Cerebellar cortex (tissue), 1 donor: ENCODE measurements around the gene CCT2.

ENCODE experiments used
- DNase-seq: peaks from one replicate; pipeline ENCODE4 v3.0.0-alpha.2; 2015; ENCODE audit warnings: low spot score

Gene CCT2

DNA sequence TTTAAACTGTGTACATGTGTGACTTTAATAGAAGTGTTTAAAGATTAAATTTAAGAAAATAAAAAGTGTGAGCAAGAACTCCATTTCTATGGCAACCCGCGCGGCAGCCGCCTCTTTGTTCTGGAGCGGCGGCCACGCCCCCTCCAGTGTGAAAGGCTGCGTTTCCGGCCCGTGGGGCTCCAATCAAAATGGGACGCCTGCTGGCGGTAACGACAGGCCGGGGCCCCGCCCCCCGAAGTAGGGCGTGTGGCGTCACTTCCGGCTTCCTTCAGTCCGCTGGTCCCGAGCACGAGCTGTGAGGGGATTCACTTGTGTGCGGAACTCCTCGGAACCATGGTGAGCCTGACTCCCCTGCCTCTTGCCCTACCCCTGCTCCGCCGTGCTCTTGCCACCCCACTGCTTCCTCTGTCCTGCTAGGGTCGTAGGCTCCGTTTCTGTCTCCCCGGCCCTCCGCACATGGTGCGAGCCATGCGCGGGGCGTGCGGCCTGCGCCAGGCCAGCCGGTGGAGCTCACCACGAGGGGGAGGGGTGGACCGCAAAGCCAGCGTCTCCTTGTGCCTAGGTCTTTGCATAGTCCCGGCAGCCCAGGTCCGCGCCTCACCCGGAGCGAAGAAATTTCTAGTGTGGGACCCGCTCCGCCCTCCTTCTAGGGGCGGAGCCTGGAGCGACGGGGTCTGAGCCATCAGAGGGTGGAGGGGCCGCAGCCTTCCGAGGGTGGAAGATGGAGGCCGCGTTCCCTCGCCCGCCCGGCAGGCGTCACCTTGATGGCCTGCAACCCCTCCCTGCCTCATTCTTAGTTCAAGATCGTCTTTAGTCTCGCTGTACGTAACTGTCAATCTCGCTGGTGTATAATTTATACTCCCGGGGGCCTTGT, at the start of gene CCT2:
Gene CCT2, plus strand, starts transcription at position 271 of the 874 bp plus-strand sequence. Its CDS starts 63 bp downstream, at position 334.
- DNase-seq: peak; percentile 97

DNA sequence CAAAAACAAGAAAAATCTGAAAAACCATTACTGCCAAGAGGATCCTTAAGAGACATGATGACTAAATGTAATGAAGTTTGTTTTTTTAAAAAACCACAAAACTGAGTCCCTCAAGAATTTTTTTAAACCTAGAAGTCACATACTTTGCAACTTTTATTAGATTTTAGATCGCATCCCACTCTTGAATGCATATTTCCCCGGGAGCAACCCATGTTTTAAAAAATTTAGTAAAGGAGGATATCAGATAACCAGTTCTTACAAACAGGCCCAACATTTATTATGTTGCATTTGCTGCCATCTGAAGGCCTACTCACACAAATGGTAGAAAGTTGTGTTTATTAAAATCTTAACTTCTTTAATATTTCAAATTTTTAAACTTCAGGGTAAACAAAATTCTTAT, 44.3 kb upstream of the CCT2 start:
- DNase-seq: no peak

DNA sequence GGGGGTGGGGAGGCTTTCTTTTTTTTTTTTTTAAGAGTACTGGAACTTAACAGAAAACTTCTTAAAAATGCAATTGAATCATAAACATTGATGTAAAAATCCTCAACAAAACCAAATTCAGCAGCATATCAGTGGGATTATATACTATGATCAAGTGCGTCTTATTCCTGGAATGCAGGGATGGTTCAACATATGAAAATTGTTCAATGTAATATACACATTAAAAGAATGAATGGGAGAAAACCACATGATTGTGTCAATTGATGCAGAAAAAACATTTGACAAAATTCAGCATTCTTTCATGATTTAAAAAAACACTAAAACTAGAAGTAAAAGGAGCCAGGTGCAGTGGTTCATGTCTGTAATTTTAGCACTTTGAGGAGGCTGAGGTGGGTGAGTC, 41.2 kb upstream of the CCT2 start:
- DNase-seq: no peak

DNA sequence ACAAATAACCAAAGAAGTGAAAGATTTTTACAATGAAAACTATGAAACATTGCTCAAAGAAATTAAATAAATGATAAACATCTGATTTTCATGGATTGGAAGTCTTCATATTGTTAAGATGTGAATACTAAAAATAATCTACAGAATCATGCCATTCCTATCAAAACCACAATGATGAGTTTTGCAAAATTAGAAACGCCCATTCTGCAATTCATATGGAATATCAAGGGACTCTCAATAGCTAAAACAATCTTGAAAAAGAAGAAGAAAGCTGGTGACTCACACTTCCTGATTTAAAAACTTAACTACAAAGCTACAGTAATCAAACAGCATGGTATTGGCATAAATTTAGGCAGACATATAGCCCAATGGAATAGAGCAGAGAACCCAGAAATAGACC, 40.2 kb upstream of the CCT2 start:
- no peak for DNase-seq

DNA sequence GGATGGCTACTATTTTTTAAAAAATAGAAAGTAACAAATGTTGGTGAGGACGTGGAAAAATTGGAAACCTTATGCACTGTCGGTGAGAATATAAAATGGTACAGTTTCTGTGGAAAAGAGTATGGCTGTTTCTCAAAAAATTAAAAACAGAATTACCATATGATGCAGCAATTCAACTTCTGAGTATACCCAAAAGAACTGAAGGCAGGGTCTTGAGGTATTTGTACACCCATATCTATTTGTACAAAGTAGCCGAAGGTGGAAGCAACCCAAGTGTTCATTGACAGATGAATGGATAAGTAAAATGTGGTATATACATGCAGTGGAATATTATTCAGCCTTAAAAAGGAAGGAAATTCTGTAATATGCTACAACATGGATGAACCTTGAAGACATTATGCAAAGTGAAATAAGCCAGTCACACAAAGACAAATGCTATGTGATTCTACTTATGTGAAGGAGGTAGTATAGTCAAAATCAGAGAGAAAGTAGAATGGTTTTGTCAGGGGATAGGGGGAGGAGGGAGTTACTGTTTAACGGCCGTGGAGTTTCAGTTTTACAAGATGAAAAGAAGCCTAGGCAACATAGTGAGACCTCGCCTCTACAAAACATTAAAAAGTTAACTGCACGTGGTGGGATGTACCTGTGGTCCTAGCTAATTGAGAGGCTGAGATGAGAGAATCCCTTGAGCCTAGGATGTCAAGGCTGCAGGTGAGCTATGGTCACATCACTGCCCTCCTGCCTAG, 38.4 kb upstream of the CCT2 start:
- no peak for DNase-seq

DNA sequence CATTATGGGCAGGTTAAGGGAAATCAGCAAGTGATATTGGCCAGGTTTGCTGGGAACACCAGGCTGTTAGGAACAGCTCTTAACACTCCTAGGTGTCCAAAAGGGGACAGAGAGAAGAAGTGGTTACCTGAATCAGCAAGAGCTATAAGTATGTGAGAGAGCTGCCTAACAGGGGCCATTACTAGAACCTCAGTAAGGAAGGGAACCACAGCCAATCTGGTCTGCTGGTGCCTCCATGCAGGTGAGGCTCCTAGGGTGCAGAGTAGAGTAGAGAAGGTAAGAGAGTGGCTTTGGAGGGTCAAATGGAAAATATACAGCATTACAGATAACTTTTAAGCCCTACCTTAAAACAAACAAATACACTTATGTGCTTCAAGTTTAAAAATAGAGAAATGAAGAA, 36.6 kb upstream of the CCT2 start:
- no peak for DNase-seq

DNA sequence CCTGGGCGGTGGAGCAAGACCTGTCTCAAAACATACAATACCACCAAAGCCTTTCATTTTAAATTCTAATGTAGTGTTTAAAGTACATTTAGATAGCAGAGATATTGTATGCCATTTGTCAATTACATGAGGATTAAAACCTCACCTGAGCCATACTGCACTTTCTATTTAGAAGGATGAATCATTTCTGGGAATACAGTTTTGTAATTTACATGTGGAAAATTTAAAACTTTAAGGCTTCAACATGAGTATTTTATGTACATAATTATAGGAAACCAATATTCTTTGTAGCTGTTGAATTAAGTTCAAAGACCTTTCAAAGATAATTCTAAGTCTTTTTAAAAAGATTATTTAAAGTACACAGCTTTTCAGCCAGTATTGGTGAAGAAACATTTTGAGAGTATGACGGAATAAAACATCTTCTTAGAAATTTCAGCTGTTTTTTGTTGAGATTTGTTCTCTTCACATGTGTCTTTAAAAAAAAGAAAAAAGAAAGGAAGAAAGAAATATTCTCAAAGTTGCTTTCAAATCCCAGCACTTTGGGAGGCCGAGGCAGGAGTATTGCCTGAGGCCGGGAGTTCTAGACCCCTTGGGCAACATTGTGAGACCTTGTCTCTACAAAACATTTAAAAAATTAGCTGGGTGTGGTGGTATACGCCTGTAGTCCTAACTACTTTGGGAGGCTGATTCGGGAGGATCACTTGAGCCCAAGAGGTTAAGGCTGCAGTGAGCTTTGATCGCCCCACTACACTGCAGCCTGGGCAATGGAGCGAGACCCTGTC, 34.5 kb upstream of the CCT2 start:
- DNase-seq: no peak

DNA sequence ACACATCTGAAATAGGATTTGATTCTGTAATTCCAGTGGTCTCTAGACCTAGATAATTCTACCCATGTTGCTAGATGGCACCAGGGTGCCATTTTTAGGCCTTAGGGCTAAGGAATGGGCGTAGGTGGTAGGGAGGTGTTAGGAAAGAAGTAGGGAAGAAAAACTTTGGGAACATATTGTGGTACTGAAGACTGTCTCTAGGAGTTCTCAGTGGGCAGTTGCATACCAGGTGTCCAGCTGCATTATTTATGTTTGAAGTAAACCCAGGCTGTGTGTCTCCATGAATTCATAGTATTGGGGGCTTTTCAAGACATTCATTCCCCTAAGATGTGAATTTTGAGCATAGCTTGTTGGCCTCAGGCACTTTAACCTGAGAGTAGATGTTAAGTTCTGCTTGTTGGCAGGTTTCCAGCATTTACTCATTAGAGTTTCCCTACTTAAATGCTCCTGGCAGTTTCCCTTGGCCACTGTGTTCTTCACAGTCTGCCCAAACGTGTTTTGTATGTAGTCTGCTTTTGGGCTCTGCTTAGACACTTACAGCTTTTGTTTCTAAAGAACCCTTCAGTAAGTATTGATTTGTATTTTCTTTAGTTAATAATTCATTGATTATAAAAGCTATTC, 31.5 kb upstream of the CCT2 start:
- peak; percentile 61 for DNase-seq

DNA sequence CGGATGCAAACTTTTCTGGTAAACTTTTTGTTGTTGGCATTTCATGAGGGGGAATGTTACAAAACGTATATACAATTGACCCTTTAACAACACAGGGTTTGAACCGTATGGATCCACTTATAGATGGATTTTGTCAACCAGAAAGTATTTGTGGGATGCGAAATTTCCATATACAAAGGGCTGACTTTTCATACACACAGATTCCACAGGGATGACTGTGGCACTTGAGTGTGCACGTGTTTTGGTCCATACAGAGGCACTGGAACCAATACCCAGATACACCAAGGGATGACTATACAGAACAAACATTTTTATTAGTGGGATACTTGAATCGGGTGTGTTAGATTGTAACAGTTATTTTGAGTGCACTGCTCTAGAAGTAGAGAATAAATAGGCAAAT, 29.8 kb upstream of the CCT2 start:
- no peak for DNase-seq

DNA sequence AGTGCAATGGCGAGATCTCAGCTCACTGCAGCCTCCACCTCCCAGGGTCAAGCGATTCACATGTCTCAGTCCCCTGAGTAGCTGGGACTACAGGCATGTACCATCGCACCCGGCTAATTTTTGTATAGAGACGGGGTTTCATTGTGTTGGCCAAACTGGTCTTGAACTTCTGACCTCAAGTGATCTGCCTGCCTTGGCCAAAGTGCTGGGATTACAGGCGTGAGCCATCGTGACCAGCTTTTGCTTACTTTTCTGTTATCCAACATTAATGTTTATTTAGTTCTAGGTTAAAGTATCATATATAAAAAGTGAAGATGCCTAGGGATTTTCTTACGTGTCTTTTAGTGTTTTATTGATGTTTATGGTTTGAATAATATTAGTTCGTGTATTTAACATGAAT, 28.9 kb upstream of the CCT2 start:
- DNase-seq: no peak

DNA sequence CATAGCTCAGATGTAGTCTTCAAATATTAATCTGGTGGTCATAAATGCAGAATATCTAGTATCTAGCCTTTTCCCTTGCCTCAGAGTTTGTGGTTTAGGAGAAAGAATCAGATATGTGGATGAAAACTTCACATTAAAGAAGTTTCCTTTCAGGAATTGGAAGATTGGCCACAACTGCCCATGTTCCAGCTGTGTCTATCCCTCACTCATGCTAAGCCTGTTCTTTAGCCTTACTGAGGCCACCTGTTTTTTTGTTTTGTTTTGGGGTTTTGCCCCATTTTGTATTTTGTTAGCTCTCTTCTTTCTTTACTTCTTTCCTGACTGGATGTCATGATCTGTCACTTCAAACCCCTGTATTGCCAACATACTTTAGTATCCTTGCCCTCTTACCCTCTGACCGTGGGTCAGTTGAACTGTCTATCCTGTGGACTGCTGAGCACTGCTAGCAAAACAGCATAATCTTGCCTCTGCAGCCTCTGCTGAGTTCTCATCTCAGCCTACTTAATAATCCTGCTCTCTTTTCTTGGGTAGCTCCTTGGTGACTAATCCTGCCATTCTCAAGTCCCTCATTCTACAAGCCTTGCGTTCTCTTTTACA, 22.0 kb upstream of the CCT2 start:
- DNase-seq: no peak

DNA sequence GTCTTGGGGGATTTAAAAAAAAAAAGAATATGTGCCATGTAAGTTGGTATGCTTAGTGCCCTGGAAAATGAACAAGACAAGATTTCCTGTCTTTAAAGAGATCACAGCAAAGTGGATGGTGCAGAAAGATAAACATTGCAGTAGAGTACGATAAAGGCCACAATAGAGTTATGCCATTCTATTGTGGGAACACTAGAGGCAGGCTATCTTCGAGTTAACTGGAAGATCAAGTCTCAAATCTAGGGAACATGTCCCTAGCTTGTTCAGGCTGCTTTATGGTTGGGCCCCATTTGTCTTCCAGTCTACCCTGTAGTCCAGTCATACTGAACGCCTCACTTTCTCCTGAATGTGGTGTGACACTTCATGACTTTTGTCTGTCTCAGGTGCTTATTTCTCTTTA, 18.7 kb upstream of the CCT2 start:
- DNase-seq: no peak

DNA sequence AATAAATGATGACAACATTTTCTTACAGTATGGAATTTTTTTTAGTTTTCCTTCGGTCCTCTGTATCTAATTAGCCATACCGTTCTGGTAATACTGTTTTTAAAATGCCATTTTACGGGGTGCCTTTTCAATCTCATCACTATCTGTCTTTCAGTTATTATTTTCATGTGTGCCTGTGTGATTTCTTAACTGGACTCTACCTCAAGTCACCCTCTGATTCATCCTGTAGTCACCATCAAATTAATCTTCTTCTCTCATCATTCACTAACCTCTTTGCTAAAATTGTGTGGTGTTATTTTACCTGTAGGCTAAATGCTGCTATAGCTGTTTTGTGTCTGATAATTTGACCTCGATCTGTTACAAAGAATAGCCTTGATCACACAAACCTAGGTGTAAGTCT, 16.0 kb upstream of the CCT2 start:
- DNase-seq: no peak

DNA sequence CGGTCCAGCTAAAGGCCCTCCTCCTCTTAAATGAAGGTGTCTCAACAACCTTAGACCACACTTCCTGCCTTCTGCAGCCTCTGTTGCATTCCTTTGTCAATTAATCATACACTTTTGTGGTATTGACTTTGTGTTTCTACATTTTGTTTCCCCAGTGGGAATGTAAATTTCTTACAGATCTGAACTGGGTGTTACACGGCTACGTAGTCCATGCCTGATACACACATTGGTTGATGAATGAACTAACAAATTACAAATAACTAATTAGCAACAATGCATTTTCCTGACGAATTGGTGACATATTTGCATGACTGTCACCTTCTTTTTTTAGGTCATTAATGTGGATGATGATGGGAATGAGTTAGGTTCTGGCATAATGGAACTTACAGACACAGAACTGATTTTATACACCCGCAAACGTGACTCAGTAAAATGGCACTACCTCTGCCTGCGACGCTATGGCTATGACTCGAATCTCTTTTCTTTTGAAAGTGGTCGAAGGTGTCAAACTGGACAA, 15.2 kb upstream of the CCT2 start:
- no peak for DNase-seq

DNA sequence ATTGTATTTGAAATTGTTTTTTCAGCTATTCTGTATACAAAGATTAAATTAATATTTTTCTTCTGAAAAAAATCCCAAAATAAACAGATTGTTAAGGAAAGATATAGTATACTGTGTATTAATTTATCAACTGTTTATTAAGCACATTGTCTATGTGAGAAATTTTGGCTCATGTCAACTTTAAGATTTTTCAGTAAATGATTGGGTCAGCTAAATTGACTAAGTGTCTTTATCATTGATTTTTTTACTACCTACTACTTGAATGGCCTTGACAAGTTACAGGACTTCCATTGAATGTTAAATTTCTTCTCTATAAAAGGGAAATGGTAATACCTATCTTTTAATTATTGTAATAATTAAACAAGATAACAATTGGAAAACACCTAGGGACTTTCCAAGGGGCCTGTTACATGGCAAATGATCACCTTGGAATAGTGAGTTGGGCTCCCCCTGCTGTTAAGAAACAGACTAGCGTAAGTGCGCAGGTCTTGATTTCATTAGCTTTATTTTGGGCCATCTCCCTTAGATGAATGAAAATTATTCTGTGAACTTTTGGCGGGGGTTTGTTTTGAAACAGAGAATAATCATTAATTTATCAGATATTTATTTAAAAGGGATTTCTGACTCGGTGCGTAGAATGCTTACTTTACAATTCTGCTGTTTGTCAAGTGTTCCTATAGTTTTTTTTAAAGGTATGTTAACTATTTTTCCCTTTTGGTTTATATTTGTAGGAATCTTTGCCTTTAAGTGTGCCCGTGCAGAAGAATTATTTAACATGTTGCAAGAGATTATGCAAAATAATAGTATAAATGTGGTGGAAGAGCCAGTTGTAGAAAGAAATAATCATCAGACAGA, 14.5 kb upstream of the CCT2 start:
- DNase-seq: peak; percentile 79

DNA sequence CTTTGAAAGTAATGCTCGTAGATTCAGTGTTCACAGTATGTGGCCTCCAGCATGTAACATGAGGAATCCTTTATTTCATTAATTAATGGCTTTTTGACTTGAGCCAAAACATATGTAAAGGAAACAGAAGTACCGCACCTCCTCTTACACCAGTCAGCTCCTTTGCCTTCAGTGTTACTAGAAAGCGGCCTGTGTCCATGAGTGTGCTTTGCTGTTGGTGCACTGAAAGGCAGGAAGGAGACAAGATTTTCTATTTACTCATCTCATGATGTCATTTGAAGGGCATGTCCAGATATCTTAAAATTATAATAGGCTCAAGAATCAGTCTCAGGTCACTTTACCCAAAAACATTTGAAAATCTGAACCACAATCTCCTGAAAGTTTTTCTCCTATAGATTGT, 9.9 kb upstream of the CCT2 start:
- no peak for DNase-seq

DNA sequence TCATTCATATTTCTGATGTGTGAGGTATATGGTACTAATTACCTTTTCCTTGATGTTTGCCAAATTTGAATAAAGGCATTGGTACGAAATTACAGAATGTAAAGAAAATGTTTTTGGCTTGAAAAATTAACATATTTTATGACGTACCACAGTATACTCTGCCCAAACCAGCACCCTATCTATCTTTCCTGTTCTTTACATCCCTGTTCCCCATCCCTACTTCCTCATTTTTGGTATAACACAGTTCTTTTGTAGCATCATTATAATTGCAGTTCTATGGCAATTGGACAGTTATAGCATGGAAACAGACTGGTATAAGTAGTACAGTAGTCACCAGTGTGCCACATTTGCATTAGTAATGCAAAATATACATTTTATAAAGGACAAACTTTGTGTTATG, 7.0 kb upstream of the CCT2 start:
- no peak for DNase-seq

DNA sequence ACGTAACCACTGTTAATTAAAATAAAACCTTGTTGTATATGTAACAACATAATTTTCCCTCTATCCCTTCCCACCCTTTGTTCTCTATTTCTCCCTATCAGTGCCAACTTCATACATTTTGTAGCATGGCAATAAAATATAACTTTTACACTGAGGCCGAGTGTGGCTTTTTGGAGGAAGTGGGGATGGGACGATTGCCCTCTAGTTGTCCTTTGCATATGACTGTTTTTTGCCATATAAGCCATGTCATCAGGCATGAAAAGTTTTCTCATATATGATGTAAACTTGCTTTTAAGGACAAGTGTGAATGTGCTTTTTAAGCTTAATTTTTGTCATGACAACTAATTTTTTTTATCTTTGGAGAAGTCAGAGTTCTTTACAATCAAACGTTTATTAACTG, 6.2 kb upstream of the CCT2 start:
- DNase-seq: no peak

DNA sequence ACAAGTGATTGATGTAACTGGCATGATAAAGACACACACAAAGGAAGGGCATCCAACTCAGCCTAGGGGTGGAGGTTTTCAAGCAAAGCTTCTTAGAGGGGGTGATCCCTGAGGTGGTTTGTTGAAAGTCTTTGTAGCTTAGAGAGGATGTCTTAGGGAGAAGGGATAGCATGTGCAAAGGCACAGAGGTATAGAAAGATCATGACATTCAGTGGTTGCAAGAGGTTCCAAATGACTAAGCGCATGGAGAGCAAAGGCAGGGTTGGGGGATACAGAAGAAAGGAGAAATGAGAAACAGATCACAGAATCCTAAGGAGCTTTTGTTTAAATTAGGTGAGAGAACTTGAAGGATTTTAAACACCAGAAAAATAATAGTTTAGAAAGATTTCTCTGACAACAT, 5.2 kb upstream of the CCT2 start:
- DNase-seq: no peak

DNA sequence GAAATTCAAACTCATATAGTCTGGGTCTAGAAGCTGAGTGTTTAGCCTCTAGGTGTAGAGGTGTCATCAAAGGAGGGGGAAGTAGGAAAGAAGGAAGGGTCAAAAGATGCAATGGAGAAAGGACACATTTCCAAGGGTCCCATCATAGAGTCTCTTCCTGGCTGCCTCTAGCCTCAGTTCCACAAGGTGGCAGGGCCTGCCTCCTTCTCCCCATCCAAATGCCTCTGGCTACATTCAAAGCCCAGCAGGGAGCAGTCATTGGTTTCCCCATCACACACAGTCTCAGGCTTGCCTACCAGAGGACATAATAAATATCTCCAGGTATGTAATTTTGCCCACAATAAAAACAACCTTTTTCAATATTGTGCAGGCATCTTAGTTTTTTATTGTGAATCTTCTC, 2.1 kb upstream of the CCT2 start:
- no peak for DNase-seq

DNA sequence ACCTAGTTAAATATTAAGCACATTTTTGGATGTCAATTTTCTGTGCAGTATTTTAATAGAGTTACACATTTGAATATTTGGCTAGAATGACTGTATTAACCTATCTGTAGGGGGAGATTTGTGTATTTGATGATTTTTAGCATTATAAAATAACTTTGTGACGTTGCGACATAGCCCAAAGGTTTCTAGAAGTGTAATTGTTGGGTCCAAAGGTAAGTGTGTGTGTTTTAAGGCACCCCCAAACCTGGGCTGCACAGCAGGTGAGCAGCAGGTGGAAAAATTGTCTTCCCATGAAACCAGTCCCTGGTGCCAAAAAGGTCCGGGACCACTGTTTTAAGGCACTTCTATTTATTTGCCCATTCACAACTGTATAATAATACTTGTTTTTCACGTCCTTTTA, 3.3 kb downstream of the CCT2 start:
- DNase-seq: no peak
